NCI-H526 (cell line): ENCODE results near the gene RGS16.

ENCODE experiments used
- DNase-seq, 2 experiments: peaks; one replicate each; lab custom pipeline; 2025; lab: John Stamatoyannopoulos, UW

The RGS16 gene

DNA sequence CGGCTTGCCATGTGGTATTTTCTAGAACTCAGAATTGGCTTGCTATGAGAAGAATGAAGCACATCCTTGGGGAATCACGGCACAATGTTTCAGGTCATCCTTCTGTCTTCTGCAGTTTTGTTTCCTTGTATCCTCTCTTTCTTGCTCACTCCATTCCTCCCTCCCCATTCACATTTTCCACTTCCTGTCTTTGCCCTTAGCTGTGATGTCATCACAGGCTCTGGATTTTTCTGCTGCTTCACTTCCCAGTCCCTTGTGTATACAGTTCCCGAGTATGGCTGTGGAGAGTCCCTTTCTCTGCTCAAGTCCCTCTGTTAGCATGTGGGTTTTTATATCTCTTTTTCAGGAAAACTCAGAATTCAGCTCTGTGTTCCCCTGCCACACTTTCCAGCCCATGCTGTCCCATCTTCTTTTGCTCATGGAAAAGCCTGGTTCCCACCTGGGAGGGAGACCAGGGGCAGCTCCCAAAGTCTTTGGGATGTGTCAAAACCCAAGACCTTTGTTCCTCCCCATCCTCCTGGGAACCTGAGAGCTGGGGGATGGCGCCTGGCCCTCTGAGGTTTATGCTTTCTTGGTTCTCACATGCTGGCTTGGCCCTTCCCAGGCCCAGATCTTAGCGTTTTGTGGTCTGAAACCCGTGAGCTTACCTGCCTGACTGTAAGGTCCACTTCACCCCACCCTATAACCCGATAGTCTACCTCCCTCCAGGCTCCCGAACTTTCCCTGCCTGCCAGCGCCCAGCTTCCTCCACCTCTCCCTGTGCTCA, 4.8 kb upstream of the RGS16 start:
- no peak for DNase-seq

DNA sequence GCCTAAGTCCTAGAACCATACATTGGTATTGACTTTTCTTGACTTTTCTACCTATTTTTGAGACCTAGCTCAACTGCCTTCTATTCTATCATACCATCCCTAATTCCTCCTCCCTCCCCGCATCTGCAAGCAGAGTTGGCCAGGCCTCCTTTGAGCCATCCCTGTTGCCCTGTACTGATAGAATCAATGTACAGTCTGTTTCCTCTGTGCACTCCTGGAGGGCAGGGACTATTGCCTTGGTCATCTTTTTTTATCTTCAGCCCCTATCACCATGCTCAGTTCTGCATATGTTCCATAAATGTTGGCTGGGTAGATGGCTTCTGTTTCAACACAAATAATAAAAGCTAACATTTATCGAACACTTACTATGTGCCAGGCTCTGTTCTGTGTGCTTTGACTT, 4.0 kb upstream of the RGS16 start:
- no peak for DNase-seq

DNA sequence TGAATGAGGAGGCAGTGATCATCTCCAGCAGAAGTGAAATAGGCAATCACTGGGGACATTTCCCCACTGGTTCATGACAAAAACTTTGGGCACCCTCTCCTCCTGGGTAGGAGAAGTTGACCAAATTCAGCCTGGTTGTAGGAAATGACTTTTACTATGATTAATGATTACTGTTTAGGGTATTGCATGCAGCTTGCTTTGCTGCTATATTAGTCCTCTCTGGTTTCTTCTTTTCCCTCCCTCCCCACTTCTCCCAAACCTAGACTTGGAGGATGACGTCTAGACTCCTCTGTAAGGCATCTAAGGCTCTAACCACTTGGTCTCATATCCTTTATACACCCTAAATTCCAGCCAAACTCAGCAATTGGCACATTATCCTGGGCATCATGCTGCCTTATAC, 3.4 kb upstream of the RGS16 start:
- no peak for DNase-seq

GRCh38 chr1:182603646-182604174, 479 bp downstream of the RGS16 start:
- DNase-seq = peak; percentile 86 to 95

DNA sequence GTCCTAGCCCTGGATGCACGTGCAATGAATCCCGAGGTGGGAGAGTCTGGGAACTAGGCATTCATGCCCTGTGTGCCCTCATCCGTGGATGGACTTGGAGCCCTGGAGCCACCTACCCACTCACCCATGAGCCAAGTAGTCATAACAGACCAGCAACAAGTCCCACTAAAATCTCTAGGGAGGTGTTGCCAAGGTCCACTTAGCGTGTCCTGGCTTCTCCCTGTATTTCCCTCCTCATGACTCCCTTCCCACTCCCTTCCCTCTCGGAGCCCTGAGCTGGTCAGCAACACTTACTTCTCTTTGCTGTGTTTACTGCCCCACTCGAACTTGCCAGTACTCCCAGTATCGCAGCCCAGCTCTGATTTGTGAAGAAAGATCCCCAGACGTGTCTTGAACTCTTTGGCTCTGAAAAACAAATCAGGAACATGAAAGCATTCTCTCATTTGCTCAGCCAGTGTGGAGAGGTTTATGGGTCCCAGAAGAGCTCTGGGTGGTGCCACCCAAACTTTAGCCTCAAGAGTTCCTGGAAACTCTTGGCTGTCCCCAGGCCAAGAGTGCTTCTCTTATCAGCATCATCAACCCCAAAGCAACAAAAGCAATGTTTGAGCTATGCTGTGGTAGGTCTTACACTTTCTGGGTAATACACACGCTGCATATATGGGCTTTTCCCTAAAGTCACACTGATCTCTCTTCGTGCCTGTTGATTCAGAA, 1.1 kb downstream of the RGS16 start:
- DNase-seq = peak in 1 of 2 experiments; percentile 28

DNA sequence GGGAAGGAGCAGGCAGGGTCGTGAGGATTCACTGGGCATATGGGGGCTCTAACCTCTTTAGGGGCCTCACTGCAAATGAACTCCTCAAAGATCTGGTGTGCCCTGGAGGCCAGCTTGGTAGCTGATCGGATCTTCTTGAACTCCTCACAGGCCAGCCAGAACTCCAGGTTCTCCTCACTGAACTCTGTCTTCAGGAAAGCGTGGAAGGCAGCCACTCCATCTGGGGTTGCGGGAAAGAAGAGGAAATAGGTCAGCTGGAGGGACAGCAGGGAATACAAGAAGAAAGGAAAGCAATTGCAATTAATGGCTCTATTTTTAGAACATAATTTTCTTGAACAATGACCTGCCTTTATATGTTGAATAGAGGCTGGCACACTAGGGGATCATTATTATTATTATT, 2.3 kb downstream of the RGS16 start:
- DNase-seq = no peak

- peak; percentile 86 to 97 for DNase-seq
These were observed 2.8 kb downstream of the RGS16 start for GRCh38 chr1:182601416-182601786.

DNA sequence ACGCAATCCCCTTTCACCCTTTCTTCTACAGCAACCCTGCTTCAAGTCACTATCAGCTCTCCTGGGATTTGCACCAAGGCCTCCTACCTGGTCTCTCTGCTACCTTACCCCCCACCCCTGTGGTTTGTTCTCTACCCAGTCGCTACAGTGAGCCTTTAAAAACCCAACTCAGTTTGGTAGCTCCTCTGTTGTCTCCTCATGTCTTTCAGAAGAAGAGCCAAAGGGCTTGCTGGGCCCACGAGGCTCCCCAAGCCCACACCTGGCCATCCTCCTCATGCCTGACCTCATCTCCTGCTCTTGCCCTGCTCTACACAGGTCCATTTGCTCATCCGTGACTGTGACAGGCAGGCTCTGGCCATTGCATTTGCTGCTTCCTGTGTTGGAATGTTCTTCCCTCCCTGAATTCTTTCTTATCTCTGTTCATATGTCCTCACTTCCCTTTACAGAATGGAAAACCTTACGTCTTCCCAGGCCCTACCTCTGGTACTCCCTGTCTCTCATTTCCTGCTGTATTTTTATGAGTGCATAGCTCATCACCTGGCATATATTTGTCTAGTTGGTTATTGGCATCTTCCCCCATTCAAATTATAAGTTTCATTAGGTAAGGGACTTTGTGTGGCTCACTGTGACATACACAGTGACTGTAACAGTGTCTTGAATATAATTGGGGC, 3.3 kb downstream of the RGS16 start:
- DNase-seq = no peak

DNA sequence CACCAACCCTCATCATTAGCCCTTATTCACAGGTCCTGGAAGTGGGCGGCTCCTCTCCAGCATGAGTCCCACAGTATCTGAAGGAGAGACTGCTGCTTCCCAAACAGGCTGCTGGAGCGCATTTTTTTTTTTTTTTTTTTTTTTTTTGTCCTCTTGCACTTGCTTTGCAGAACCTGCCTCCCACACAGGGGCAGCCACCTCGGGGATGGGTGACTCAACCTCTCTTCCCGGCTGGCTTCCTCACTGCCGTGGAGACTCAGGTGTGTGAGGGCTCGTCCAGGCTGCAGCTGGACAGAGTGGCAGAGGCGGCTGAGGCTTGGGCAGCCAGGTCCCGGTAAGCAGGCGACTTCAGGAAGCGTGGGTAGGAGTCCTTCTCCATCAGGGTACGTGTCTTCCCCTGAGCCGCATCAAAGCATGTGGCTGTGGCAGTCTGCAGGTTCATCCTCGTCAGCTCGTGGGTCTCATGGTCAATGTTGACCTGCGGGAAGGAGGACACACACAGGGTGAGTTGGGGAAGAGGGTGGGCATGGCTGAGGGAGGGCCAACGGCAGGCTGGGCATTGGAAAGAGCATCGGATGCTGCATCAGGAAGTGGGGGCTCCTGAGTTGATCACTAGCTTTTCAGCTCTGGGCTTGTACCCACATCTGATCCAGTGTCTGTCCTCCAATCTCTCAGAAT, 4.0 kb downstream of the RGS16 start:
- no peak for DNase-seq

- DNase-seq = peak in 1 of 2 experiments; percentile 64
These were observed 4.8 kb downstream of the RGS16 start for GRCh38 chr1:182599339-182599738.

DNA sequence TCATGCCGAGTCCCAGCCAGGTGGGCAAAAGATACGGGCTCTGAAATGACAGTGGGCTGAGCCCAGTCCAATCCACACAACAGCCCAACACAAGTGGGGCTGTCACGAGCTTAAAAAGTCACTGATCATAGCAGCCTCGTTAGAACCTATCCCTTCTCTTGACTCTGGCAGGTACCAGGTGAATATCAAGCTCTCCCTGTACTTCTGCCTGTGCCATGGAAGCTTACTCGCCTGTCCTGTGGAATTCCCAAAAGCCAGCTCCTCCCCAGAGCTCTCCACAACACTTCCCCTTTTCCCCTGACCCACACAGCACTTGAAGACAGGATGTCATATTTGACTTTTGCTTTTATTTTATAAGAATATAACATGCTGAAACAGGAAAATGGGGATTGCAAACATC, 5.9 kb downstream of the RGS16 start:
- no peak for DNase-seq

- no peak for DNase-seq
These were observed 7.3 kb downstream of the RGS16 start for GRCh38 chr1:182596934-182597333.

DNA sequence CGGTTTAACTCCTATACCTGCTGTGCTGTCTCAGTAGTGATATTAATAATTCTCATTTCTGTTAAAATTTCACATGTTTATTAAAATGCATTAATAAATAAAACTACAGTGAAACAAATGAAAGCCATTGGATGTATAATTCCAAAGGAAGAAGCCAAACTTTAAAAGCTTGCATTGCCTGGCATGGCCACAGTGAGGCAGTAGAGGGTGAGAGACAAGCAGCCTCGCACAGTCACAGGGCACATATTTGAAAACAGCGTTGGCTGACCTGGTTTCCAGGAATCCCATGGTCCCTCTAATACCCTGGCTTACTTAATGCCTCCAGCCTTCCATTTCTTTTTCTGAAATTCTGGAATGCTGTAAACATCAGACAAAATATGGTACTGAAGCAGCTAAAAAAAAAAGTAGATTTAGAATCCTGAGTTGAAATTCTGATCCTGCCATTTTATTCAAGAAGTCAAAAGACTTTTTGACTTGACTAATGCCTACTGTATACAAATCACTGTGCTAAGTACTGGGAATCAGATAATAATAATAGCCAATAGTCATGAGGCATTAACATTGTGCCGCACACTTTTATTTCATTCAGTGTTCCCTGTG, 8.4 kb downstream of the RGS16 start:
- peak; percentile 67 to 92 for DNase-seq

GRCh38 chr1:182589931-182590330, 14.3 kb downstream of the RGS16 start:
- no peak for DNase-seq

- DNase-seq = no peak
These were observed 14.7 kb downstream of the RGS16 start for GRCh38 chr1:182589520-182589919.

- peak; percentile 59 to 74 for DNase-seq
These were observed 15.4 kb downstream of the RGS16 start, which contains the start of gene RNASEL for GRCh38 chr1:182588500-182589396. RNASEL (minus strand) TSS chr1:182589256; CDS start chr1:182586806, 2,450 bp downstream.

DNA sequence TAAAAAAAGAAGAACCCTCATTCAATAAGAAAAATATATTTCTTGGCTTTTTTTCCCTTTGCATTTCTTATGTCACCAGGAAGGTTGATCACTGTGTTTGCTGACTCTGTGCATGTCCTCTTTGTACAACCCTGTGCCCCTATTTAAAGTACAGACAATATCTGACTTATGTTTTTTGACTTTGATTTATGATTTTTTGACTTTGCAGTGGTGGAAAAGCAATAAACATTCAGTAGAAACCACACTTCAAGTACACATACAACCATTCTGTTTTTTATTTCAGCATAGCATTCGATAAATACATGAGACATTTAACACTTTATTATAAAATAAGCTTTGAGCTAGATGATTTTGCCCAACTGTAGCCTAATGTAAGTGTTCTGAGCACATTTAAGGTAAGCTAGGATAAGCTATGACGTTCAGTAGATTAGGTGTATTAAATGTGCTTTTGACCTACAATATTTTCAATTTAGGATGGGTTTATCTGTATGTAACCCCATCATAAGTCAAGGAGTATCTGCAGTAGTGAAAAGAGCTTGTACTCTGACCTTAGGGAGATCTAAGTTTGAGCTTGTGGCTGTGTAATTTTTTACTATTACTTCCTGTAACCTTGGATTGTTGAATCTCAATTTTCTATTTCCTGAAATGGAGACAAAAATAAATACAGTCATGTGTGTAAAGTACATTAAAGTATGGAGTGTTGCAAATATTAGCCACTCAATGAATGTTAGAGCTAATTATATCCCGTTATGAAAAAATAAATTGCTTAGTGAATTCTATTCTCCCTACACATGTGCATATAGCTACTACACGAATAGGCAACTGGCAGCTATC, 16.3 kb downstream of the RGS16 start:
- no peak for DNase-seq

- DNase-seq = no peak
These were observed 17.1 kb downstream of the RGS16 start for GRCh38 chr1:182587093-182587492.

GRCh38 chr1:182586380-182586779, 17.8 kb downstream of the RGS16 start:
- no peak for DNase-seq

GRCh38 chr1:182584746-182585145, 19.4 kb downstream of the RGS16 start:
- DNase-seq = no peak
